SW480 (cell line): ENCODE measurements around the gene PPM1L.

Experiments used
- DNase-seq: peaks from one replicate; pipeline ENCODE4 v3.0.0-alpha.2; 2016; ENCODE audit warnings: low spot score

PPM1L gene

DNA sequence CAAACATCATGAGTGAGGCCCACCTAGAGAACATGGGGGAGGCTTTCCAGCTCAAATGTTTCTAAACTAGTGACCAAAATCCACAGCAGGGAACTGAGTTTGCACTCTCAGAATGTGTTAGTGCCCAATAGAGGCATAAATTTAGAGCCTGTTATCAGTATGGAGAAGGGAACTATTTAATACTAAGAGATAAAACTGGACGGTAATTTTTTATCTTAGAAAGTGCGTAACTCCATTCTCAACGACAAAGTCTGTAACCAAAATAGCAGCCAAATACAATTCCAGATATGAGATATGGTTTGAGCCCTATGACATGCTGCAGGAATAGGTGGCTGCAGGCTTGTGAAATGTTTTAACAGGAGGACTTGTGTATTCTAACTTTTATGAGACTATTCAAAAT is 345.6 kb downstream of the PPM1L start:
- DNase-seq = no peak

DNA sequence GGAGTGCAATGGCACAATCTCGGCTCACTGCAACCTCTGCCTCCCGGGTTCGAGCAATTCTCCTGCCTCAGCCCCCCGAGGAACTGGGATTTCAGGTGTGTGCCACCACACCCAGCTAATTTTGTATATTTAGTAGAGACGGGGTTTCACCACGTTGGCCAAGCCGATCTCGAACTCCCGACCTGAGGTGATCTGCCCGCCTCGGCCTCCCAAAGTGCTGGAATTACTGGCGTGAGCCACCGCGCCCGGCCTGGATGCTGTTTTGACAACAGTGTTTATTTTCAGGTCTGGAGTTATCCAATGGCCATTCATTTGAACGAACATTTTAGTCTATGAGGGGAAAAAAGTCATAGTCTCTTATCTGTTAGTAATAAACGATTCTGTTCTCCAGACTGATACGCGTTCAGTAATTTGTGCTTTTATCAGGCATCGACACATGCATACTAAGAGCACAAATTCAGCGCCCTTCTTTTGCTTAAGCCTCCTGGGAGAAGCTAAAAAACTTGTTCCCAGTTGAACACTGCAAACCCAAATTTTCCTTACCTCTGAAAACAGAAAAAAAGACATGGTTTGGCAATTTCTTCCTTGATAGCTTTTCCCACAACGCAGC is 347.9 kb downstream of the PPM1L start:
- no peak for DNase-seq

DNA sequence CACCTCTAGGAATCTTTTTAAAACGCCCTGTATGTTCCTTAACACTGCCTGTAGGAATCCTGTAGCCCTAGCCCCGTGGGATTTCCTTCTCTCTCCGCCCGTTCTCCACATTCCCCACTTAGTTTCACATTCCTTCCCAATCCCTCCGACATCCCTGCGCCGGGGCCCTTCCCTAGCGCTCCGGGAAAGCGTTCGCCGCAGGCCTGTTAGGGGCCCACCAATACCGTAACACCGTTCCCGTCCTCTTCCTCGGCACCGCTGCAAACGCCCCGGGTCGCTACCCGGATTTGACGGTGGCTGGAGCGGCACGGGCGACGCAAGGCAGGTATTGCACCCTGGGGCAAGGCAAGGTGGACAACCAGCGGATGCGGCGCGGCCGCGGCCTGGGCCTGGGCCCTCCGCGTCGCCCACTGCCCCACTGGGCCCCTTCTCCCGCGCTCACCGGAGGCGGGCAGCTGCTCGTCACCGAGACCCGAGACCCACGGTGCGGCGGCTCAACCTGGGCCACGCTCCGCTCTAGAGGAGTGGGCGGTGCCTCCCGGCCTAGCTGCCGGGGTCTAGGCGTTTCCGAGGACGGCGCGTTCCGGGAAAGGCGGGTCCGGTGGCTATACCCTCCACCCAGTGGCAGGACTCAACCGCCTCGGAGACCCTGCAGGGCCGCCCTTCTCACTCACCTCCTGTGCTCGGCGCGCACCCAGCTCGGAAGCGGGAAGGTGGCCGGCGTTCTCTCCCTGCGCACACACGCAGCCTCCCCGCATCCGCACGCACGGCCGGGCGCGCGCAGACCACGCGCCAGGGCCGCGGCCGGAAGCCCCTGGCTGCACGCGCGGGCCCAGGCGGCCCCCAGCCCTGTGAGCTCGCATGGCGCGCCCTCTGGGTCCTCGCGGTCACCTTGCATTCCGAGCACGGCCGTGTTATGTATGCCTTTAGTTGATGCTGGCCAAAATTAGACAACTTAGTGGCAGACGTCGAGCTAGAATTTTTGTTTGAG is 348.8 kb downstream of the PPM1L start, which contains the start of gene B3GALNT1:
TSS of gene B3GALNT1 (minus strand) at position 789 of the 991 bp plus-strand sequence. CDS start 18,595 bp downstream, outside the sequence.
- peak; percentile 47 for DNase-seq

DNA sequence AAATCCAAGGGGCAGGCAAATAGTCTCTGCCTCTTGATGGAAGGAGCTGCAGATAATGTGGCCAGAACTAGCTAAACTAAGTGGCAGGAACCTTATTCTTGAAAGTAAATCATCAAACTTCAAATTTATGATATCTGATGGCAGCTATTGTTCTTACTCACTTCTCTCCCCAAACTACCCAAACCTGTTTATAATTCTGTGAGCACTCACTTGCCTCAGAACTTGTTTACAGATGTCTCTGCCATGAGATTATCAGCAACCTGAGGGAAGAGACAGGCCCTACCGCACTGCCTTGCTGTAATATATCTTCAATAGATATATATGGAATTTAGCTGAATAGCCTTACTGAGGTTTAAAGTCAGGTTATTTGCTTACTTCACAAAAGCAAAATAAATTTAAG is 351.3 kb downstream of the PPM1L start:
- DNase-seq = no peak

DNA sequence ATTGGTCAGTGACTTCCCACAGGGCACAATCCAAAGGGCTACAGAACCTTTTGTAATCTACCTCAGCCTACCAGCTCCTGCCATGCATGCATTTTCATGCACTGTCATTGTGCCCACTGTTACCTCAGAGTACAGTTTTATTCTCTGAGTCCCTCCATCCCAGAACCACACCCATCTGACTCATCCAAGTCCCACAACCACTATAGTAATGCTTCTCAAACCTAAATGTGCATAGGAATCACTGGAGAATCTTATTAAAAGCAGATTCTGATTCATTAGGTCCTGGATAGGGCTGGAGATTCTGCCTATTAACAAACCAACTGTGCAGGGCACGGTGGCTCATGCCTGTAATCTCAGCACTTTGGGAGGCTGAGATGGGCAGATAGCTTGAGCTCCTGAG is 352.8 kb downstream of the PPM1L start:
- DNase-seq = peak; percentile 33

DNA sequence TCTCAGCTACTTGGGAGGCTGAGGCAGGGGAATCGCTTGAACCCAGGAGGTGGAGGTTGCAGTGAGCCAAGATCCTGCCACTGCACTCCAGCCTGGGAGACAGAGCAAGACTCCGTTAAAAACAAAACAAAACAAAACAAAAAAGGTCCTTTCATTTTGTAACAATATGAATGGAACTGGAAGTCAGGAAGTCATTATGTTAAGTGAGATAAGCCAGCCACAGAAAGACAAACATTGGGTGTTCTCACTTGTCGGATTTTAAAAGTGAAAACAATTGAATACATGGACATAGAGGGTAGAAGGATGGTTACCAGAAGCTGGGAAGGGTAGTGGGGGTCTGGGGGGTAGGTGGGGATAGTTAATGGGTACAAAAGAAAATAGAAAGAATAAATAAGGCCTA is 361.6 kb downstream of the PPM1L start:
- no peak for DNase-seq

DNA sequence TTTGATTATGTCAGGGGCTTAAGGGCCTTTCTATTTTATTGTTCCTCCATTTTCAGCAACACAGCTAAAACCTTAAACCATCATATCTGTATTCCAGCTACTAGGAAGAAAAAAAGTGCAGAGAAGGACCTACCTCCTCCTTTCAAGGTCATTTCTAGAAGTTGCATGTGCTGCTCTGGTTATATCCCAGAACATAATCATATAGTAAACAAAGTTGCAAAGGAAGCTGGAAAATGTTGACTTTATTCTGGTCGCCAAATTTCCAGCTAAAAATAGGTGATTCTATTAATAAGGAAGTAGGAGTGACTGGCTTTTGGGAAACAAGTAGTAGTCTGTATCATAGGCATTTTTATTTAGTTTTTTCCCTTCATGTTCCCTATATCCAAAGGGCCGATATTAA is 370.5 kb downstream of the PPM1L start:
- no peak for DNase-seq
